Measurements from ENCODE around the gene SLC39A5.

DNA sequence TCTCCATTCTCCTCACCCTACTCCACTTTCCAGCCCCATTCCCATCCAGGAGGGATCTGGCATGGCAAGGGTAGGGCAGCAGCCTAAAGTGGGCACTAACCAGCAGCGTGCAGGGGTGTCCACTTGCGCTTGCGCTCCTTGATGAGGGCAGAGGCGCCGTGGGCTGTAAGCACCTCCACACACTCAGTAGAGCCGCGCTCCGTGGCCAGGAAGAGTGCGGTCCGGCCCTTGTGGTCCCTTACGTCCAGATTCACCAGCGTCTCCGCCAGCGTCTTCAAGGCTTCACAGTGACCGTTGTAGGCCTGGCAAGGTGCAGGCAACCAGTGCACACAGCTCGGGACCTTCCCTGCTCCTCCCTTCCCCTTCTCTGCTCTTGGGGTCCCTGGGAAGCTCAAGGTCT, 18.1 kb downstream of the SLC39A5 start:
- TF ChIP-seq, protein P1, sequence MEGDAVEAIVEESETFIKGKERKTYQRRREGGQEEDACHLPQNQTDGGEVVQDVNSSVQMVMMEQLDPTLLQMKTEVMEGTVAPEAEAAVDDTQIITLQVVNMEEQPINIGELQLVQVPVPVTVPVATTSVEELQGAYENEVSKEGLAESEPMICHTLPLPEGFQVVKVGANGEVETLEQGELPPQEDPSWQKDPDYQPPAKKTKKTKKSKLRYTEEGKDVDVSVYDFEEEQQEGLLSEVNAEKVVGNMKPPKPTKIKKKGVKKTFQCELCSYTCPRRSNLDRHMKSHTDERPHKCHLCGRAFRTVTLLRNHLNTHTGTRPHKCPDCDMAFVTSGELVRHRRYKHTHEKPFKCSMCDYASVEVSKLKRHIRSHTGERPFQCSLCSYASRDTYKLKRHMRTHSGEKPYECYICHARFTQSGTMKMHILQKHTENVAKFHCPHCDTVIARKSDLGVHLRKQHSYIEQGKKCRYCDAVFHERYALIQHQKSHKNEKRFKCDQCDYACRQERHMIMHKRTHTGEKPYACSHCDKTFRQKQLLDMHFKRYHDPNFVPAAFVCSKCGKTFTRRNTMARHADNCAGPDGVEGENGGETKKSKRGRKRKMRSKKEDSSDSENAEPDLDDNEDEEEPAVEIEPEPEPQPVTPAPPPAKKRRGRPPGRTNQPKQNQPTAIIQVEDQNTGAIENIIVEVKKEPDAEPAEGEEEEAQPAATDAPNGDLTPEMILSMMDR (conservative IDR thresholded peaks at IDR 0.05; ENCODE audit: low read length), result no peak
- TF ChIP-seq EZH2phosphoT487 (IDR thresholded peaks at IDR 0.05; ENCODE audit: borderline replicate concordance, low read depth, low read length), result no peak
